Gastrocnemius medialis (tissue), 4 donors: ENCODE measurements around the gene VOPP1. TPM values are rescaled to one million over a fixed set of nuclear protein-coding genes. Genes with fewer than 3 reads are reported as not detected.

Experiments used
- ATAC-seq, 2 donors: fragments of 150-250 bp; one replicate each; pipeline ENCODE4 v1.9.1; 2016
- DNase-seq, 2 donors: peaks; one replicate each; pipeline ENCODE4 v3.0.0-alpha.2; 2019
- H3K27ac ChIP-seq, 4 donors: fragments of 200-600 bp; sonication (generic); 1 replicate in 1 of 4; 2 replicates in 3 of 4; pipeline ENCODE4 v1.5.1; 2016 to 2018; ENCODE audit warnings: mild to moderate bottlenecking in 2 of 4, moderate library complexity in 1 of 4
- H3K27me3 ChIP-seq, 3 donors: fragments of 200-600 bp; sonication (generic) in 2 of 3; 1 replicate in 1 of 3; 2 replicates in 2 of 3; pipeline versions ENCODE4 v1.5.1 to v1.6.0; 2016 to 2019; ENCODE audit warnings: mild to moderate bottlenecking in 1 of 3, moderate library complexity in 1 of 3
- H3K36me3 ChIP-seq, 2 donors: fragments of 200-600 bp; sonication (generic) in 1 of 2; one replicate each; pipeline ENCODE4 v1.5.1; 2017 to 2018
- H3K4me1 ChIP-seq, 2 donors: fragments of 200-600 bp; sonication (generic) in 1 of 2; one replicate each; pipeline ENCODE4 v1.5.1; 2016 to 2017; ENCODE audit warnings: mild to moderate bottlenecking in 2 of 2
- H3K4me3 ChIP-seq, 4 donors: fragments of 200-600 bp; sonication (generic) in 3 of 4; 1 replicate in 1 of 4; 2 replicates in 3 of 4; pipeline ENCODE4 v1.5.1; 2016 to 2019; ENCODE audit warnings: mild to moderate bottlenecking in 2 of 4
- H3K9me3 ChIP-seq, 3 donors: fragments of 200-600 bp; sonication (generic) in 2 of 3; 1 replicate in 1 of 3; 2 replicates in 2 of 3; pipeline ENCODE4 v1.5.1; 2016 to 2019
- POLR2A ChIP-seq, 2 donors: fragments of 450-650 bp; IDR thresholded peaks; one replicate each; pipeline ENCODE4 v1.6.1; 2017; ENCODE audit warnings: antibody characterized with exemption in 2 of 2, mild to moderate bottlenecking in 2 of 2, moderate library complexity in 2 of 2
- in situ Hi-C, 4 donors: fragments of 200-750 bp; cut with MboI; loops; one replicate each; pipeline versions ENCODE4 v1.15.0 to v1.8.0; 2017; ENCODE audit warnings: low sequenced_read_pairs in 4 of 4
- intact Hi-C: fragments of 100-400 bp; cut with DNase I; formaldehyde crosslinking; loops from one replicate; pipeline ENCODE4 v1.15.1; 2023; ENCODE audit warnings: low total_unique reads
- total RNA-seq, 4 donors: library from RNA; depleted of rRNA; stranded (reverse); fragments of >200 nt; gene quantifications; one replicate each; pipeline versions ENCODE4 v1.1.0 to v1.2.3, GENCODE V29; 2016
- TF ChIP-seq, protein P1 (sequence below), 5 experiments: fragments of 450-650 bp in 3 of 5; fragments of 200-600 bp in 2 of 5; sonication (generic) in 2 of 5; IDR thresholded peaks in 4 of 5; conservative IDR thresholded peaks in 1 of 5; 1 replicate in 4 of 5; 2 replicates in 1 of 5; pipeline ENCODE4 v1.5.1; 2016 to 2019; ENCODE audit warnings: antibody characterized with exemption in 5 of 5, mild to moderate bottlenecking in 3 of 5, moderate library complexity in 3 of 5

Gene VOPP1
- total RNA-seq, 4 donors from 2014 or later: 17.3 to 27.9 (median 26.5) TPM

- intact Hi-C loops: no loop called here
- peaks cover 34 to 36% of the 10 kb centered on the region in 2 donors for H3K4me1 ChIP-seq
- H3K27me3 ChIP-seq: no peaks in the 10 kb centered on the region
- in situ Hi-C loops: no loop called here
- peak overlapping the region; percentile 77 to 86 (median 84) for H3K27ac ChIP-seq
- TF ChIP-seq POLR2A (IDR thresholded peaks at IDR 0.05): no peak
- TF ChIP-seq, protein P1, sequence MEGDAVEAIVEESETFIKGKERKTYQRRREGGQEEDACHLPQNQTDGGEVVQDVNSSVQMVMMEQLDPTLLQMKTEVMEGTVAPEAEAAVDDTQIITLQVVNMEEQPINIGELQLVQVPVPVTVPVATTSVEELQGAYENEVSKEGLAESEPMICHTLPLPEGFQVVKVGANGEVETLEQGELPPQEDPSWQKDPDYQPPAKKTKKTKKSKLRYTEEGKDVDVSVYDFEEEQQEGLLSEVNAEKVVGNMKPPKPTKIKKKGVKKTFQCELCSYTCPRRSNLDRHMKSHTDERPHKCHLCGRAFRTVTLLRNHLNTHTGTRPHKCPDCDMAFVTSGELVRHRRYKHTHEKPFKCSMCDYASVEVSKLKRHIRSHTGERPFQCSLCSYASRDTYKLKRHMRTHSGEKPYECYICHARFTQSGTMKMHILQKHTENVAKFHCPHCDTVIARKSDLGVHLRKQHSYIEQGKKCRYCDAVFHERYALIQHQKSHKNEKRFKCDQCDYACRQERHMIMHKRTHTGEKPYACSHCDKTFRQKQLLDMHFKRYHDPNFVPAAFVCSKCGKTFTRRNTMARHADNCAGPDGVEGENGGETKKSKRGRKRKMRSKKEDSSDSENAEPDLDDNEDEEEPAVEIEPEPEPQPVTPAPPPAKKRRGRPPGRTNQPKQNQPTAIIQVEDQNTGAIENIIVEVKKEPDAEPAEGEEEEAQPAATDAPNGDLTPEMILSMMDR (IDR thresholded peaks at IDR 0.05 in 4 of 5, conservative IDR thresholded peaks at IDR 0.05 in 1 of 5): no peak
- no peak overlapping the region for H3K4me3 ChIP-seq
- ATAC-seq: no peak
- no peak for DNase-seq
- no peaks in the 10 kb centered on the region for H3K9me3 ChIP-seq
- no peaks in the 10 kb centered on the region for H3K36me3 ChIP-seq
Measured at GRCh38 chr7:55516409-55516808, 55.9 kb downstream of the VOPP1 start.

- DNase-seq (peak; percentile 80 to 89), ATAC-seq (peak; percentile 98 to 99)
- TF ChIP-seq, protein P1 (IDR thresholded peaks at IDR 0.05 in 4 of 5, conservative IDR thresholded peaks at IDR 0.05 in 1 of 5): no peak
- TF ChIP-seq POLR2A (IDR thresholded peaks at IDR 0.05): peak in 1 of 2 donors; percentile 53
- H3K4me1 ChIP-seq: peaks cover 36 to 39% of the 10 kb centered on the region in 2 donors
- in situ Hi-C loops (no loop called here), intact Hi-C loops (no loop called here)
- H3K4me3 ChIP-seq: no peak overlapping the region
- peak overlapping the region; percentile 77 to 86 (median 84) for H3K27ac ChIP-seq
- no peaks in the 10 kb centered on the region for H3K9me3 ChIP-seq
- no peaks in the 10 kb centered on the region for H3K36me3 ChIP-seq
- no peaks in the 10 kb centered on the region for H3K27me3 ChIP-seq
Measured at GRCh38 chr7:55515569-55516279, 56.6 kb downstream of the VOPP1 start.

- H3K36me3 ChIP-seq: no peaks in the 10 kb centered on the region
- ATAC-seq (no peak), DNase-seq (no peak)
- H3K27me3 ChIP-seq: no peaks in the 10 kb centered on the region
- no peaks in the 10 kb centered on the region for H3K9me3 ChIP-seq
- no peak for TF ChIP-seq POLR2A (IDR thresholded peaks at IDR 0.05)
- TF ChIP-seq, protein P1 (IDR thresholded peaks at IDR 0.05 in 4 of 5, conservative IDR thresholded peaks at IDR 0.05 in 1 of 5): no peak
- H3K4me1 ChIP-seq: peaks cover 41 to 45% of the 10 kb centered on the region in 2 donors
- intact Hi-C loops: no loop called here
- in situ Hi-C loops: no loop called here
- peak overlapping the region; percentile 77 to 86 (median 84) for H3K27ac ChIP-seq
- no peak overlapping the region for H3K4me3 ChIP-seq
Measured at GRCh38 chr7:55514546-55515265, 57.6 kb downstream of the VOPP1 start.

GRCh38 chr7:55513868-55514267, 58.4 kb downstream of the VOPP1 start:
- Histone ChIP-seq H3K27ac (no peak overlapping the region), H3K4me3 (no peak overlapping the region), H3K4me1 (peaks cover 48 to 53% of the 10 kb centered on the region in 2 donors), H3K27me3 (no peaks in the 10 kb centered on the region), H3K9me3 (no peaks in the 10 kb centered on the region), H3K36me3 (no peaks in the 10 kb centered on the region)
- intact Hi-C loops (no loop called here), in situ Hi-C loops (no loop called here)
- TF ChIP-seq POLR2A (IDR thresholded peaks at IDR 0.05): no peak
- TF ChIP-seq, protein P1 (IDR thresholded peaks at IDR 0.05 in 4 of 5, conservative IDR thresholded peaks at IDR 0.05 in 1 of 5): no peak
- no peak for DNase-seq
- no peak for ATAC-seq
